Stimulated activated CD4-positive, alpha-beta T cell treated with anti-CD3 and anti-CD28 coated beads, TNF-alpha, amount 100 ng/mL, for 1 hour (primary cell): ENCODE data around the gene FBLN2.
"Not testable (repeated sequence)": the region's sequence is repeated elsewhere in the genome, so short reads cannot be mapped to it uniquely, and the experiment has no call there.

Experiments used
- DNase-seq, 3 donors: peaks; one replicate each; pipeline ENCODE4 v3.0.0-alpha.2; 2020; ENCODE audit warnings: low read depth in 3 of 3, low spot score in 1 of 3

FBLN2 gene

DNA sequence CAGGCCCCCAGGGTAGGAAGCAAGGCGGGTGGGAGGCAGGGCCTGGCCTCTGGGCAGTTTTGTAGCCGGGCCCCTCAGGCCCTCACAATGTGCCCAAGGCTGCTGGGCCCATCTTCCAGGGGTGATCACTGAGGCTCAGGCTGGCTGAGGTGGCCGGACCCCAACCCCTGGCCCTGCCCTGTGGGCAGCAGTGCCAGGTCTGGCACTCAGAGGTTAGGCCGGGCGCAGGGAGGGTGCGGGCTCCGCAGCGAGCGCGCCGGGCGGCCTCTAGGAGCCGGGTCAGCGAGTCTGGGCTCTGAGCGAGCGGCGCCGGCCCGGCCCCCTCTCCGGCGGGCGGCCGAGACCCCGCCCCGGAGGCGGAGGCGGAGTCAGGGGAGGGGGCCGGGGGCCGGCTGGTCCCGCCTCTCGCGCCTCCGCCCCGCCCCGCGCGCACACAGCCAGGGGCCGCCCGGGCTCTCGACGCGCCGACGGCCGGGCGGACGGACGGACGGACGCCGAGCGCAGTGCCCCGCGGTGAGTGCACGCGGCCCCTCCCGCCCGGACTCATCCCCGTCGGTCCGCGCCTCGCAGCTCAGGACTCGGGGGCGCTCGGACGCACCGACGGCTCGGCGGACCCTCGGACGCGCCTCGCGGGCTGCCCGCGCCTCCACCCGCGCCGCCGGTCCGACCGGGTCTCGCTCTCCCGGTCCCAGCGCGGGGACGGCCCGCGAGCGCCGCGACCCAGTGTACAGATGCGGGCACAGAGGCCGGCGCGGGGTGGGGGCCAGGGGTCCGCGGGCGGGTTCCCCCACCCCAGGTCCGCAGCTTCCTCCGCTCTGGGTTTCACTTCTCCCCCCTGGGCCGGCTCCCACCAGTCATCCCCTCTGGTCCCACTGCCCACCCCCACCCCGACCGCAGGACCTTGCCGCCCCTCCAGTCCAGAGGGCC lies at the start of gene FBLN2:
Gene FBLN2 (plus strand): TSS at position 430 of the 927 bp plus-strand sequence. CDS start 21,231 bp downstream, outside the sequence.
- DNase-seq, result no peak

DNA sequence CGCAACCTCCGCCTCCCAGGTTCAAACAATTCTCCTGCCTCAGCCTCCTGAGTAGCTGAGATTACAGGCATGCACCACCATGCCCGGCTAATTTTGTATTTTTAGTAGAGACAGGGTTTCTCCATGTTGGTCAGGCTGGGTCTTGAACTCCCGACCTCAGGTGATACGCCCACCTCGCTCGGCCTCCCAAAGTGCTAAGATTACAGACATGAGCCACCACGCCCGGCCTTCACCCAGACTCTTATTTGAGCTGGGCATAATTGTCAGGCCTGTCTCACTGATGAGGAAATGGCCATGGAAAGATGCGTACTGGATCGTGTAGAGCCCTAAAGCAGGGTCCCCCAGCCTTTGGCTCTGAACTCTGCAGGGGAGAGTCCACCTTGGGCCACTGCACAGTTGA lies 49.7 kb upstream of the FBLN2 start:
- DNase-seq, result not testable (repeated sequence)

DNA sequence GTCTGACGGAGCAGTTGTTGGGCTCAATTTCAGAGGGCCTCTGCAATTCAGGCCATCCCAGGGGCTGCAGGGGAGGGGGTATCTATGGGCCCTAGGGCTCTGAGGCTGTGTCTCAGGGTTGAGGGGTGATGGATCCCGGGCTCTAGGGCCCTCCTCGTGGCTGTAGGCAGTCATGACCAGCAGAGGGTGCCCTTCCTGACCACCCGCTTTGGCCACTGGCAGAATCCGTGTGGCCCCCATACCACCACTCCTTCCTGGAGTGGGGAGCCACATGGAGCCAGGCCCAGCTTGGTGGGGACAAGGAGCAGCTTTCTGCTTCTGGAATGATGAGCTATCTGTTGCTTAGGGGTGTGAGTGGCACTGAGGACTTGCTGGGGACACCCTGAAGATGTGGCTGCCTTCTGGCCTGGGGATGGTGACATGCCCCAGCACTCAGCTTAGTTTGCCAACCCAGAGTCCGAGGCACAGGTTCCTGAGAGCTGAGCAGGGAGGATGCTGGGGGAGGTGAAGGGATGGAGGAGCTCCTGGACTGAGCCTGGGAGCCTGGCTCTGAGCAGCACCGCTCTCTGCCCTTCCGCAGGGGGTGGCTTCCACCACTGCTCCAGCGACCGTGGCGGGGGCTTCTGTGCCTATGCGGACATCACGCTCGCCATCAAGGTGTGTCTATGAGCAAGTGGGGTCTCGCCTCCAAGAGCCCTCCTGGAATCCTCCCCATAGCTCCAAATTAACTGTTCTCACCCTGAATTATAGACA lies 48.6 kb upstream of the FBLN2 start:
- no peak for DNase-seq

DNA sequence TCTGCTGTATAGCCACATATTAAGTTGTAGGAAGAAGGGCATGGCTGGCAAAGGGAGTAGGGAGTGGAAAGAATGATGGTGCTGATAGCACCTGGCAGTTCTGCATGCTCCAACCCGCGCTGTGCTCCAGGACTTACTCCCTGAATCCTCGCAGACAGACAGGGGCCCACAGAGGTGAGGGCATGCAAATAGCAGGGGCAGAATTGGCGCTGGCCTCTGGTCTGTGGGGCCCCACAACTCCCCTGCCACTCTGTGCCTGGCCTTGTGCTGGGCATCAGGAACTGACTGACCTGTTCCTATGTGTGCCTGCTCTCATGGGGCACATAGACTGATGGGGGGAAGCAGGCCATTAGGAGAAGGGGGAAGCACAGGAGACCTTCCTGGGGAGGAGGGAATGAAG lies 47.9 kb upstream of the FBLN2 start:
- DNase-seq, result no peak

DNA sequence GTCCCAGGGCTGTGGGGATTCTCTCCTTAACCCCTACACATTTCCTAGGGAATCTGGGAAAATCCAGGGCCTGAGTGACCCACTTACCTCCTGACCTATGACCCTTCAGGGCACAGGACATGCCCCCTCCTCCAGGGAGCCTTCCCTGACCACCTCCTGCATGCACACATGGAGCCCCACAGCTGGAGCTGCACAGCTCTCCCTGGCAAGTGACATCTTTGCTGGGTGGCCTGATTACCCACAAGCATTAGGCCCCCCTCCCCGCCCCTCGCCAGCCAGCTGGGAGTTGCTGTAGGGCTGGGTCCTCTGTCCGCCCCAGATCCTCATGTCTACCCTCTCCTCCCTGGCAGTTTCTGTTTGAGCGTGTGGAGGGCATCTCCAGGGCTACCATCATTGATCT lies 47.4 kb upstream of the FBLN2 start:
- no peak for DNase-seq

DNA sequence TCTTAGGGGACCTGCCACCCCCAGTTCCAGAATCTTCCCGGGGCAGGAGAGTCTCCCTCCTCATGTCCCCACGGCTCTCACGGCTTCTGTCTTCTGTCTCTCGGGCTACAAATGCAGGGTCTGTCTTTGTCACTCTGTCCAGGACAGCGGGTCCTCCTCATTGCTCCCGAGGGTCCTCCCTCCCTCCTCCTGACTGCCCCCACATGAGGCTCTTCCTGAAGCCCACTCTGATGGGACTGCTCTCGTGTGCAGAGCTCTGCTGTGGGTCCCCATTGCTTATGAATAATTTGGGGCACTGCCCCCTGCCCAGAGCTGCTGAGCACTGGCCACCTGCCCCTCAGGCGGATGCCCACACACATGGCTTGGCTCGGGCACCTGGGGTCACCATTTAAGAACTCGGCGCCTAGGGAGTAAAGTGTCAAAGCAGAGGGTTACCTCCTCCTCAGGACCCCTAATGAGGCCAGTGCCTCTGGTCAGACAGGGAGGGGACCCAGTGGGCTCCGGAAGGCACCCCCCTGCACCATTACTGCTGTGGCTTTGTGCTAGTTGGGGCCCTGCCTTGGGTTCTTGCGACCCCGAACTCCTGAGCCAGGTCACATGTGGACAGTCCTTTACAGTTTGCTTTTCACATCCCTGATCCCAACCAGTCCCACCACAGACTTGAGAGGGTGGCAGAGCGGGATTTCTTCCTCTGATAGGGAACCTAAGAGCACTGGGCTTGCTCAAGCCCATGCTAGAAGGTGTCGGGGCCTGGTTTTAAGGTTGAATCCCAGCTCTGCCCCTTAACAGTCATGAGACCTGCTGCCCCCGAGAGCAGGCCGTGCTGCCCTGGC lies 46.8 kb upstream of the FBLN2 start:
- no peak for DNase-seq

DNA sequence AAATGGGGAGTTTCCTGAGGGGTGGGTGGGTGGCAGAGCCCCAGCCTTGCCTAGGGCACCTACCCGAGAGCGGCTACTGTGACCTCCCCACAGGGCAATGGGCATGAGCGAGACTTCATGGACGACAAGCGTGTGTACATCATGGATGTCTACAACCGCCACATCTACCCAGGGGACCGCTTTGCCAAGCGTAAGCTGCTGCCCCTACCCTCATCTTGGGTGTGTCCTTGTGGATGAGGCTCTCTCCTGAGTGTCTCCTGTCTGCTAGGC lies 46.2 kb upstream of the FBLN2 start:
- DNase-seq, result no peak

DNA sequence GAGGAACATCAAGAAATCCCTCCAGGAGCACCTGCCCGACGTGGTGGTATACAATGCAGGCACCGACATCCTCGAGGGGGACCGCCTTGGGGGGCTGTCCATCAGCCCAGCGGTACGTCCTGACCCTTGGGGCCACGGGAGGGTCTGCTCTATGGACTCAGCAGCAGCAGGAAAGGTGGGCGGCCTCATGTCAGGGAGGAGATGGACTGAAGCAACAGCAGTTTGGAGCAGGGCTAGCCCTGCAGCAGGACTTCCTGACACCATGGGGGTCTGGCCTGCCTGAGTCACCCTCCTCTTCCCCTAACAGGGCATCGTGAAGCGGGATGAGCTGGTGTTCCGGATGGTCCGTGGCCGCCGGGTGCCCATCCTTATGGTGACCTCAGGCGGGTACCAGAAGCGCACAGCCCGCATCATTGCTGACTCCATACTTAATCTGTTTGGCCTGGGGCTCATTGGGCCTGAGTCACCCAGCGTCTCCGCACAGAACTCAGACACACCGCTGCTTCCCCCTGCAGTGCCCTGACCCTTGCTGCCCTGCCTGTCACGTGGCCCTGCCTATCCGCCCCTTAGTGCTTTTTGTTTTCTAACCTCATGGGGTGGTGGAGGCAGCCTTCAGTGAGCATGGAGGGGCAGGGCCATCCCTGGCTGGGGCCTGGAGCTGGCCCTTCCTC lies 44.6 kb upstream of the FBLN2 start:
- no peak for DNase-seq

DNA sequence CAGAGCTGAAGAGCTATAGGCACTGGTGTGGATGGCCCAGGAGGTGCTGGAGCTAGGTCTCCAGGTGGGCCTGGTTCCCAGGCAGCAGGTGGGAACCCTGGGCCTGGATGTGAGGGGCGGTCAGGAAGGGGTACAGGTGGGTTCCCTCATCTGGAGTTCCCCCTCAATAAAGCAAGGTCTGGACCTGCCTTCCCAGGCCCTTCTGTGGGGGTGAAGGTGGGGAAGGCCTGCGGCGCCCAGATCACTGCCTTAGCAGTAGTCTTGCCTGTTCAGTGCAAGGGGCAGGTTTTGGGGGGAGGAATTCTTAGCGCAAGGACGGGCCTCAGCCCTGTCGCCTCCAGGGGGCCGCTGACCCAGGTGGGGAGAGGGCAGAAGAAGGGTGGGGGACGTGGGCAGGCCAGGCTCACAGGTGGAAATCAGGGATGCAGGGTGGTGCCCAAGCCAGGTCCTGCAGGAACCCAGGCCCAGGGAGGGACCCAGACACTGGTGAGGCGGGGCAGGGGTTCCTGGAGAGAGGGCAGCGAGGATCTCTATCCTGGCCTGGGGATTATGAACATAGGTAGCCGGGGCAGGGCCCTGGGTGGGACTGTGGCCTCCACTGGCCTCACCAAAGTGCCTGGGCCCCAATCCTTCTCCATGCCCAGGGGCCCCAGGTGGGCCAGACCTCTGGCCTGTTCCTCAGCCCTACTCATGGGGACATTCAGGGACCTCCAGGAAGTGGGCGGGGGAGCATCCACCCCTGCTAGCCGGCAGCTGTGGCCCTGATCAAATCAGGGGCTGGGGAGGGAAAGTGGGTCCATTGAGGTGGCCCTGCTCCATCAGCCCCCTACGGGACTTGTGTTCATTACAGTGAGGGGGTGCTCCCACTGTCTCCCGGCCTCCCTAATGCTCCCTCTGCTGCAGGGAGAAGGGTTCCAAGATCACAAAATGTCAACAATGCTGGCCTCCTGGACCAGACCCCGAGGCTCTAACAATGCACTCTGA lies 43.5 kb upstream of the FBLN2 start:
- no peak for DNase-seq

DNA sequence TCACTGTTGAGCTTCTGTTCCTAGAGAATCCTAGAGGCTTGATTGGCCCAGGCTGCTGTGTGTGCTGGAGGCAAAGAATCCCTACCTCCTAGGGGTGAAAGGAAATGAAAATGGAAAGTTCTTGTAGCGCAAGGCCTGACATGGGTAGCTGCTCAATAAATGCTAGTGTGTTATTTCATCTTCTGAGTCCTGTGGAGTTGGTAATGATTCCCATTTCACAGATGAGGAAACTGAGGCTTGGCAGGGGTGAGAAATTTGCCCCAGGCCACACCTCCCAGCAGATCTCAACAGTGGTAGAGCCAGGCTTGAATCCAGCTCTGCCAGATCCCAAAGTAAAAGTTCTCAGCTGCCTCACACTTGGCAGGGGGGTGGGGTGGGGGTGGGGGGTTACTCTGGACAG lies 42.7 kb upstream of the FBLN2 start:
- DNase-seq, result no peak

DNA sequence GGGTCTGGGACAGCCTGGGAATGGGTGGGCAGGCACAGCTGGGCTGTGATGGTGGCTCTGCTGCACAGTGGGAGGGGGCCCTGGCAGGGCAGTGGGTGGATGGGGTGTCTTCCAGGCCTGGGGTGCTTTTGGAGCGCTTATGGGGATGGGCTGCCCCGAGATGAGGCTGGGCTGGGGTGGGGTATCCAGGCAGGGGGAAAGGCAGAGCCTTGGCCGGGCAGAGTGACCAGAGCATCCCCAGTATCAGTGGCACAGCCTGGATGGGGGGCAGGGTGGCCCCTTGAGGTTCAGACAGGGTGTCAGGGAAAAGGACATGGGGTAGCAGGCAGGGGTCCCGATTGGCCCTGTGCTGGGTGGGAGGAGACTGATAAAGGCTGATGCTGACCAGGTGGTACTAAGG lies 42.2 kb upstream of the FBLN2 start:
- no peak for DNase-seq

DNA sequence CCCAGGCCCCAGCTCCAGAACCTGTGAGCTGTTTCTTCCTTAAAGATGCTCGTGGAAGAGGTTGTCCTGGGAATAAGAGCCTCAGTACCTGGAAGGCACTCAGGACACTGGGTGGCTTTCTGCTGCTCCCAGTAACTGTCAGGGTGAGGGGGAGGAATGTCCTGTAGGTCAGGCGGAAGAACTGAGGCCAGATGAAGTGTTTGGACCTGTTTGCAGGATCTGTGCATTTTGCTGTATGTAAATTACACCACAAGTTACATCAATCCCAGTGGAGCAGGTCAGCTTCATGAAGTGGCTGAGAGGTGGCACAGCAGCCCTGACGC lies 41.7 kb upstream of the FBLN2 start:
- DNase-seq, result no peak

DNA sequence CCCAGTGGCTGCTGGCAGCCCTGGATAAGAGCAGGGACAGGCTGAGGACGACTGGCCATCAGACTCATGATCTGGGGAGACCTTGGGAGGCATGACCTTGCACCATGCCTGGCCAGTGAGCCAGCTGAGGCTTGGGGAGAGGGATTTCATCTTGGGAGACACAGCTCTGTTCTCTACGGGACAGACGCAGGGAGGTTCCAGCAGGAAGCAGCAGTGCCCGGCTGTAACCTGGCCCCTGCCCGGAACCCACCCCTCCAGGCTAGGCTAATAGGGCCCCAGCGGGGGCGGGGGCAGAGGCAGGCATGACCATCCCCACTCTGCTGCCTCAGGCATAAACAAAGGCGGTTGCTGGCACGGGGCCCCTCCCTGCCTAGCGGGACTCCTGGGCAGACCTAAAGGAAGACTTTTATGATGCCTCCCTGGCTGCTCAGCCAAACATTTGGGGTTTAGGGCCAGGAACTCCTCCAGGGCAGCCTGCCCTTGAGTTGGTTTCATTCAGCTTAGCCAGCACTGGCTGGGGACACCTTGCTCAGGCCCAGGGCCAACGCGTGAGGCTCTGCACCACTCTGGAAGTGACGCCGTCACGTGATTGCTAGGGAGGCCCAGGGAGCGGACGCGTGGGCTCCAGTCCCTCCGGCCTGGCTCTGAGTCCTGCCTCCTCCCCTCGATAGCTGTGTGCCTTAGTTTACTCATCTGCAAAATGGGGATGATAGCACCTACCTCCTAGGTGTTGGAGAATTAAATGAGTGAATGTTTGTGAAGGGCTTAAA lies 41.2 kb upstream of the FBLN2 start:
- no peak for DNase-seq

DNA sequence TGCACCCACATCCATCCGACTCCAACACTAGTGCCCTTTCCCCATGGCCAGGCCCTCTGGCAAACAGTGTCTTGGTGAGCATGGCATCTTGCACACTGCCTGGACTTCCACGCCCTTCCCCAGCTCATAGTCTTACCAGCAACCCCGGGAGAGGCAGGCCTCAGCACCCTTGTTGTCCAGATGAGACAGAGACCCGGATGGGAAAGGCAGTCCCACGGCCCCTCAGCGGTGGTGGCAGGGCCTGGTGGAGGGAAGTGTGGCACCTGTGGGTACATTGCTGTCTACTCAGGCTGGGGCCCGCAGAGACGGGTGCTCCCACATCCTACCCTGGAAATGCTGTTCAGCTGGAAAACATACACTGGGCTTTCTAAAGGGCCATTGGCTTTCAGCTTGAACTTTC lies 40.4 kb upstream of the FBLN2 start:
- DNase-seq, result no peak

DNA sequence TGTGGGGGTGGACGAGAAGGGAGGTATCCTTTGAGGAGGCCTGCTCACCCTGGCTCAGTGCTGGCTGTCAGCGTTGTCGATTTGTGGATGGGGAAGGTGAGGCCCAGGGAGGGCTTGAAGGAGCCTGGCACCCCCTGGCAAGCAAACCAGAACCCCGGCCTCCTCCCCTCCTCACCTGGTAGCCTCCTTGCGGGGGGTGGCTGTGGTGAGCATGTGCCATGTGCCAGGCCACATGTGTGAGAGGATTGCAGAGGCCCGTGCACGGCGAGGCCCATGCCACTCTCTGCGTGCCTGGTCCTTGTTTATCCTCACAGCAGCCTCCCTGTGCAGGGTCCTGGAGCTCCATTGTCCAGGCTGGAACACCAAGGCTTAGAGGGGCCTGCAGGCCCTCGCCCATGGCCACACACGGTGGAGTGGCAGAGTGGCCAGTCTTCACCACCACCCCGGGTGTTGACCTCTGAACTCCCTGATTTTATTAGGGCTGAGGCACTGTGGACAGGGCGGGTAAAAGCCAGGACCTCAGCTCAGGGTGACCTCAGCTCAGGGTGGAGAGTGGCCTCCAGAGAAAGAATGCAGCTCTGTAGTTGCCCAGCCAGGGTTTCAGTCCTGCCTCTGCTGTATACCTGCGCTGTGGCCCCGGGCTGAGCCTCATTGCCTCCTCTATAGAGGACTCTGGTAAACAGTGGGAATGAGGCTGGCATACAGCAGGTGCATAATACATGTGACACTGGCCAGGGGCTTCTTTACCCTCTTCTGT lies 39.7 kb upstream of the FBLN2 start:
- DNase-seq, result no peak

DNA sequence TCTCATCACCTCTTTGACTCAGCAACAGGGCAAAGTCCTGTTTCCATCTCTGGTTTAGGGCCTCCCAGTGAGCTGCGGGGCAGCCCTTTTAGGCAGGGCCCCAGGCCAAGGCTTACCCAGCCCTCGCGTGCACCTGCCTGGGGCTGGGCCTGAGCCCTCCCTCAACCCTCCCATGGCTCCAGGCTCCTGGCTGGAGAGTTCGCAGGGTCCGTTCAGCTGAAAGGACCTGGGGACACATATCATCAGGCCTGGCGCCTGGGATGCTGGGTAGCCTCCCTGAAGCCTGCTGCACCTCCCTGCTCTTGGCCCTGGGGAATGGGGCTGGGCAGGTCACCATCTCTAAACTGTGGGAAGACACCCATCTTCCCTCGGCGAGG lies 39.1 kb upstream of the FBLN2 start:
- DNase-seq, result no peak

DNA sequence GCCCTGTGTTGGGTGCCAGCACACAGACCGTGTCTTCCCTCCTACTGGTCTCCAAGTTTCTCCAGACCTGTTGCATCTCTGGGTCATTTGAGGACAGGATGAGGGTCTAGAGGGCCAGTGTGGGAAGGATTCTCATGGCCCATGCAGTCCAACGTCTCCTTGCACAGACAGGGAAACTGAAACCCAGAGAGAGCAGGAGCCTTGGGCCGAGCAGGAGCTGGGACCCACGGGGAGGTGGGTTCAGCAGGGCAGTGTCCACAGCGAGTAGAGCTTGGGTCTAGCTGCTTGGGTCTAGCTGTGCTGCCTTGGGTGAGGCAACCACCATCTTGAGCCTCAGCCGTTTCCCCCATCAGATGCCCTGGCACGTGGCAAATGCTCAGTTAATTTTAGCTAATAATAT lies 36.5 kb upstream of the FBLN2 start:
- DNase-seq, result no peak

DNA sequence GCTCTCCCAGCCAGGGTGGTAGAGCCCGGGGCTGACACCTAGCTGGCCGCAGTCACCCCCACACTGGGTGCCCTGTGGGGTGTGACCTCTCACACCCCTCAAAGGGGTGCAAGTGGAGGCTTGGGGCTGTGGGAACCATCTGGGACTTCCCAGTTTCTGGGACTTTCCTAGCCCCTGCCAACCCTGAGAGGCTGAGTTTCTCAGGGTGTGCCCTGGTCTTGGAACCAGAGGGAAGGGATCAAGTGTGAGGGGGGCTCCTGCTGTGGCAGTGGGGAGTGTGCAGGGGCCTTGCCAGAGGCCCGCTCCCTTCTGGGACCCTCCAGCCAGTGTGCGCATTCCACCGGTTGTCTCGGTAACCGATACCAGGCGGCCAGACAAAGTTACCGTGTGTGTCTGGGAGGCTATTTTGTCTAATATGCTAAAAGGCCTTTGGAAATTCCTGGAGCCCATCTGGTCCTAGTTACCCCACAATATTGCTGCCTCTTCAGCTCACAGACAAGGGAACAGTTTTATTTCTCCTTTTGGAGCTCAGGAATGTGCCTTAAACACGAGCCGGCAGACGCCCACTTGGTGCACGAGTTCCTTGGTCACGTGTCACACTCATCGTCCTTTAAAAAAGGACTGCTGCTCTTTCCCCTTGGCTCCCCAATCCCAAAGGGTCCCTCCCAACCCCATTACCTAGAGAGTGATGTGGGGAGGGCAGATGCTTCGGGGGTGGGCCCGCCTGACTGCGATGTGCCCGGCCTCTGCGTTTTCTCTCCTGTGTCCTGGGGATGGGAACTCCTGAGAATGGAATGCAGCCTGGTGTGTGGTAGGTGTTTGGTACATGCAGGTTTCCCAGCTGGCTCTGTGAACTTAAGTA lies 35.6 kb upstream of the FBLN2 start:
- no peak for DNase-seq
